ENCODE measurements around the gene PPP2R5C. TPM values are rescaled to one million over a fixed set of nuclear protein-coding genes. Genes with fewer than 3 reads are reported as not detected.

PPP2R5C gene
- total and polyA plus RNA-seq, 8 donors = 41.6 to 76.1 (median 55.9) TPM

DNA sequence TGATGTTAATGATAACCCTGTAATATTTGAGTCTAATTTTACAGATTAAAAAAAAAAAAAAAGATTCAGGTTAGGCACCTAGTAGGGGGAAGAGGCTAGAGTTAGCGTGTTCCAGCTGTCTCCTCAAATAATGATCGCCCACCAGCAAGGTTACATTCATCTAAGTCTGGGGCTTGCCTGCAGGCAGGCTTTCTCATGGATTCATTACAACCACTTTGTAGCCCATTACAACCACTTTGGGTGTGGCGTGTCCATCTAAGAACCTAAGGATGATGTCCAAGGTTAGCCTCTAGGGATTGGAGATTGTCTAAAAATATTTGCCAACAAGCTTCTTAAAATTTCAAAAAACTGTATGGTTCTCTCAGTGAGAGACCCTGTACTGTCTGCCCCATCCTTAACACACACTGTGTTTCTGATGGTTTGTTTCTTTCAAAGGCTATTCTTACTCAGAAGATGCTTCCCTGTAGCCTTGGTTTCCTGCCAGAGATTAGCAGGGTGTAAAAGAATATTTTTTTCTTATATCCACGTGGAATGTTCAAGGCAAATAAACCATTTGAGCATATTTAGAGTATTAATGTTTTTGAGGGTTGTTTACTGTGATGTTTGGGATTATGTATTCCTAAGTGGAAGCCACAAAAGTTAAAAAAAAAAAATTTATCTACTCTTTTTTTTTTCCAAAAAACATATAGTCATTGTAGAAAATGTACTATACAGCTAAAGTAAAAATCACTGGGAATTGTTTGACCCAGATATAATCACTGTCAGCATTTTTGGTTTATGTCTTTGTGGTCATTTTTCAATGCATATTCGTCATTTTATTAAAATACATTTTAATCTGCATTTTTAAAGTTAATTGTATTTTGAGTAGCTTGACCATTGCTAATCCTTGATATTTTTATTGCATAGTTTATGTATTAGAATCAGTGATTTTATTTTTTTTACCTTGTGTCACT is 204.5 kb downstream of the PPP2R5C start:
- intact Hi-C loops (cut with DNase I) = loop anchor here in 1 of 3 donors (10.0 kb wide), 1 partner anchor 119 kb away; the partner anchor contains the start of gene HSP90AA1
- DNase-seq (no peak), FAIRE-seq (no peak), ATAC-seq (no peak)
- Histone ChIP-seq H3K9me3 (no peaks in the 10 kb centered on the region), H3K27ac (peak overlapping the region in 2 of 4 donors; percentile 91), H3K36me3 (peaks cover 0 to 4% (median 0%) of the 10 kb centered on the region in 3 donors), H3K4me1 (peaks cover 6 to 17% (median 12%) of the 10 kb centered on the region in 3 donors), H3K27me3 (no peaks in the 10 kb centered on the region), H3K4me3 (peak overlapping the region; percentile 85 to 100 (median 98))
- TF ChIP-seq, protein P1, sequence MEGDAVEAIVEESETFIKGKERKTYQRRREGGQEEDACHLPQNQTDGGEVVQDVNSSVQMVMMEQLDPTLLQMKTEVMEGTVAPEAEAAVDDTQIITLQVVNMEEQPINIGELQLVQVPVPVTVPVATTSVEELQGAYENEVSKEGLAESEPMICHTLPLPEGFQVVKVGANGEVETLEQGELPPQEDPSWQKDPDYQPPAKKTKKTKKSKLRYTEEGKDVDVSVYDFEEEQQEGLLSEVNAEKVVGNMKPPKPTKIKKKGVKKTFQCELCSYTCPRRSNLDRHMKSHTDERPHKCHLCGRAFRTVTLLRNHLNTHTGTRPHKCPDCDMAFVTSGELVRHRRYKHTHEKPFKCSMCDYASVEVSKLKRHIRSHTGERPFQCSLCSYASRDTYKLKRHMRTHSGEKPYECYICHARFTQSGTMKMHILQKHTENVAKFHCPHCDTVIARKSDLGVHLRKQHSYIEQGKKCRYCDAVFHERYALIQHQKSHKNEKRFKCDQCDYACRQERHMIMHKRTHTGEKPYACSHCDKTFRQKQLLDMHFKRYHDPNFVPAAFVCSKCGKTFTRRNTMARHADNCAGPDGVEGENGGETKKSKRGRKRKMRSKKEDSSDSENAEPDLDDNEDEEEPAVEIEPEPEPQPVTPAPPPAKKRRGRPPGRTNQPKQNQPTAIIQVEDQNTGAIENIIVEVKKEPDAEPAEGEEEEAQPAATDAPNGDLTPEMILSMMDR (IDR thresholded peaks at IDR 0.05) = no peak
- WGBS, 2 donors = 40 to 49% methylated on average over 5 of the region's 5 CpGs

DNA sequence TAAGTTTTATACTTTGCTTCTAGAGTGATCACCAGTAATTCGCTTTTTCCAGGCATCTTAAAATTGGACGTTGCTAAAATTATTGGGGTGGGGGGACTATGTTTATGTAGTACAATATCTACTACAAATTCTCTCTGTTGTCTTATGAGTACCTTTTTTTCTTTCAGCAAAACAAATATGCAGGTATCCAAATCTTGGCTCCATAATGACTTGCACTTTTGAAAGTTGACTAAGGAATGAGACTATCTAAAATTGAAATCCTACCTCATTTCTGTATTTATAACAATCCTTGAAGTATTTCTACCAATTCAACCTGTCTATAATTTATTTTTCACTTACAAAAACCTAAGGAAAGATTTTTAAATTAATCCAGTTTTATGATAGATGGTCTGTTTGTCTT is 205.2 kb downstream of the PPP2R5C start:
- no peak for ATAC-seq
- DNase-seq = no peak
- intact Hi-C loops (cut with DNase I) = loop anchor here in 1 of 3 donors (10.0 kb wide), 1 partner anchor 118 kb away; the partner anchor contains the start of gene HSP90AA1
- TF ChIP-seq, protein P1 (IDR thresholded peaks at IDR 0.05) = no peak
- WGBS, 2 donors = 58 to 78% methylated on average over 2 of the region's 2 CpGs
- Histone ChIP-seq H3K27me3 (no peaks in the 10 kb centered on the region), H3K9me3 (no peaks in the 10 kb centered on the region), H3K4me1 (peaks cover 6 to 19% (median 12%) of the 10 kb centered on the region in 3 donors), H3K27ac (no peak overlapping the region), H3K4me3 (no peak overlapping the region), H3K36me3 (peaks cover 0 to 4% (median 0%) of the 10 kb centered on the region in 3 donors)
- no peak for FAIRE-seq

DNA sequence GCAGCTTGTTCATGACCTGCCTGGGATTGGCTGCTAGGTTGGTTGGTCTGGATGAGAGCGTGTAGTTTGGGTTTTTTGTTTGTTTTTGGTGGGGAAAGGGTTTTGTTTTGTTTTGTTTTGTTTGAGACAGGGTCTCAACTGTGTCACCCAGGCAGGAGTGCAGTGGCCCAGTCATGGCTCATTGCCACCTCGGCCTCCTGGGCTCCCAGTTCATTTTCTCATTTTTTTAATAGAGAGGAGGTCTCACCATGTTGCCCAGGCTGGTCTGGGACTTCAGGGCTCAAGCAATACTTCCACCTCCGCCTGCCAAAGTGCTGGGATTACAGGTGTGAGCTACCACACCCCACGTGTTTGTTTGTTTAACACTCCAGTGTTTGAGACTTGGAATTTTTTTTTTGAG is 206.7 kb downstream of the PPP2R5C start:
- Histone ChIP-seq H3K4me1 (peaks cover 6 to 34% (median 21%) of the 10 kb centered on the region in 3 donors), H3K27me3 (no peaks in the 10 kb centered on the region), H3K27ac (no peak overlapping the region), H3K9me3 (no peaks in the 10 kb centered on the region), H3K36me3 (peaks cover 0 to 4% (median 0%) of the 10 kb centered on the region in 3 donors), H3K4me3 (no peak overlapping the region)
- 62 to 66% methylated on average over 4 of the region's 4 CpGs for WGBS, 2 donors
- intact Hi-C loops (cut with DNase I) = loop anchor here in 1 of 3 donors (10.0 kb wide), 1 partner anchor 117 kb away; the partner anchor contains the start of gene HSP90AA1
- TF ChIP-seq, protein P1 (IDR thresholded peaks at IDR 0.05) = no peak
- no peak for ATAC-seq
- no peak for FAIRE-seq
- DNase-seq = no peak

DNA sequence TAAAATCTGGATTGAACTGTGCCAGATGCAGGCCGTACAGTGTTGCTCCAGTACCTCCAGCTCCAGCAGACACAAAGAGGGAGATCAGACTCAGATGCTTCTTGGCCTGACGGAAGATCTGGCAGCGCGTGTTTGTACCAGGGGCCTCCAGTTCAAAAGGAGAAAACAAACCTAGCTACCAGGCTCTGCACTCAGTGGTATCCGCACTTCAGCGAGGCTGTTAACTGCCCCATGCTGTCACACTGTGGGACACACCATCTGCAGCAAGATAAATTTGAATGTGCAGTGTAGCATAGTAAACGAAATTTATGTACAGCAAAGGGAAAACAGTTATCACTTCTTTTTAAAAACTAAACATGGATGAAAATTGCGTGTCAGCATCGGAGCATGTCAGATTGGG is 208.0 kb downstream of the PPP2R5C start:
- intact Hi-C loops (cut with DNase I) = loop anchor here in 1 of 3 donors (10.0 kb wide), 1 partner anchor 115 kb away; the partner anchor contains the start of gene HSP90AA1
- FAIRE-seq = no peak

More for the DNA sequence above, 208.0 kb downstream of the PPP2R5C start:
- Histone ChIP-seq H3K36me3 (peaks cover 0 to 4% (median 0%) of the 10 kb centered on the region in 3 donors), H3K27ac (no peak overlapping the region), H3K9me3 (no peaks in the 10 kb centered on the region), H3K4me1 (peaks cover 6 to 35% (median 21%) of the 10 kb centered on the region in 3 donors), H3K4me3 (no peak overlapping the region), H3K27me3 (no peaks in the 10 kb centered on the region)
- ATAC-seq = no peak
- no peak for DNase-seq
- WGBS, 2 donors = 83 to 84% methylated on average over 9 of the region's 9 CpGs
- TF ChIP-seq, protein P1 (IDR thresholded peaks at IDR 0.05) = no peak

Data from pancreas (tissue), 10 donors.